D721Med (cell line): Measurements from ENCODE around the gene WBP2.
"Not testable (repeated sequence)": the region's sequence is repeated elsewhere in the genome, so short reads cannot be mapped to it uniquely, and the experiment has no call there.

Source experiments
- DNase-seq: peaks from one replicate; pipeline ENCODE4 v3.0.0; 2011; ENCODE audit warnings: low spot score; ENCODE audit not compliant: insufficient read length
- FAIRE-seq: peaks from 2 replicates; lab custom pipeline; 2011; peaks lifted over from hg19 to GRCh38; lab: Jason Lieb, UNC
- TF ChIP-seq, protein P1 (sequence below): IDR thresholded peaks from 2 replicates; pipeline ENCODE4 v1.5.1; 2012; ENCODE audit warnings: mild to moderate bottlenecking, control low read depth; ENCODE audit not compliant: insufficient read depth; ENCODE audit errors: missing control alignments

WBP2 gene

DNA sequence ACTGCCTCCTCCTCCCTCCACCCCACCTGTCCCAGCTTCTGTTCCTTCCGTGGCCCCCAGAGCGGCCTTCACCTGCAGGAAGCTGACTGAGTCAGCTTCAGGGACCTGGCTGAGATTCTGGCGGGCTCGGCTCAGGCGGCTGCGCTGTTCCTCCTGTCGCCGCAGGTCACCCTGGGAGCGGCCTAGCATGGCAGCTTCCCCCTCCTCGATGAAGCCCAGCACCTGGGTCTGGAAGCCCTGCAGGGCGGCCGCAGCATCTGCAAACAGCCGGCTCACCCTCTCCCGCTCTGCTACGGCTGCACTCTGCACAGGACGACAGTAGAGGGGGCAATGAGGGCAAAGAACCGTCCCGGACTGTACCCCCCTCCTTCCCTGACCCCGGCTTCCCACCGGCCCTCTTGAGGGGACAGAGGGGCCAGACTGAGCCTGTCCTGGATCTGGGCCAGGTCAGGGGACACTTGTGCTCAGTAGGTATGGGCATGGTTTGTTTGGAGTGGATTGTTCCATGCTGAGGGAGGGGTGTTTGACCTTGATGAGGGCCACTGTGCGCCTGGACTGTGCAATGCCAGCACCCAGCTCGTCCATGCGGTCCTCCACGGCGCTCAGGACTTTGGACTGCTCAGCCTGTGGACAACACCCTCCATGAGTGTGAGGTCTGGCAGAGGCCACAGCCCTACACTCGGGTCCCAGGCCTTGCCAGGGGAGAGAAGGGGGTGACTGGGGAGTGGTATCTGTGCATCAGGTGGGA is 21.2 kb upstream of the WBP2 start:
- DNase-seq (no peak), FAIRE-seq (no peak)
- TF ChIP-seq, protein P1, sequence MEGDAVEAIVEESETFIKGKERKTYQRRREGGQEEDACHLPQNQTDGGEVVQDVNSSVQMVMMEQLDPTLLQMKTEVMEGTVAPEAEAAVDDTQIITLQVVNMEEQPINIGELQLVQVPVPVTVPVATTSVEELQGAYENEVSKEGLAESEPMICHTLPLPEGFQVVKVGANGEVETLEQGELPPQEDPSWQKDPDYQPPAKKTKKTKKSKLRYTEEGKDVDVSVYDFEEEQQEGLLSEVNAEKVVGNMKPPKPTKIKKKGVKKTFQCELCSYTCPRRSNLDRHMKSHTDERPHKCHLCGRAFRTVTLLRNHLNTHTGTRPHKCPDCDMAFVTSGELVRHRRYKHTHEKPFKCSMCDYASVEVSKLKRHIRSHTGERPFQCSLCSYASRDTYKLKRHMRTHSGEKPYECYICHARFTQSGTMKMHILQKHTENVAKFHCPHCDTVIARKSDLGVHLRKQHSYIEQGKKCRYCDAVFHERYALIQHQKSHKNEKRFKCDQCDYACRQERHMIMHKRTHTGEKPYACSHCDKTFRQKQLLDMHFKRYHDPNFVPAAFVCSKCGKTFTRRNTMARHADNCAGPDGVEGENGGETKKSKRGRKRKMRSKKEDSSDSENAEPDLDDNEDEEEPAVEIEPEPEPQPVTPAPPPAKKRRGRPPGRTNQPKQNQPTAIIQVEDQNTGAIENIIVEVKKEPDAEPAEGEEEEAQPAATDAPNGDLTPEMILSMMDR, result no peak

DNA sequence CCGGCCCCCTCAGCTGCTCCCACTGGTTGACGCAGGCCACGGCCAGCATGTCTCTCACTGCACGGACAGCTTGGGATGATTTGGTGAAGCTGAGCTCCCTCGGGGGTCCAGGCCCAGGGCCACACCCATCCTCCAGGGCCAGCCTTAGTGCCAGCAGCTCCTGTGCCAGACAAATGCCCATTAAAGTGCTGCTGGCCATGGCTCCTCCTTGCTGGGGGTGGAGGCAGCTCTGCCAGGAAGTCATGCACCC is 20.7 kb upstream of the WBP2 start:
- FAIRE-seq, result no peak
- TF ChIP-seq, protein P1, result no peak
- DNase-seq, result no peak

DNA sequence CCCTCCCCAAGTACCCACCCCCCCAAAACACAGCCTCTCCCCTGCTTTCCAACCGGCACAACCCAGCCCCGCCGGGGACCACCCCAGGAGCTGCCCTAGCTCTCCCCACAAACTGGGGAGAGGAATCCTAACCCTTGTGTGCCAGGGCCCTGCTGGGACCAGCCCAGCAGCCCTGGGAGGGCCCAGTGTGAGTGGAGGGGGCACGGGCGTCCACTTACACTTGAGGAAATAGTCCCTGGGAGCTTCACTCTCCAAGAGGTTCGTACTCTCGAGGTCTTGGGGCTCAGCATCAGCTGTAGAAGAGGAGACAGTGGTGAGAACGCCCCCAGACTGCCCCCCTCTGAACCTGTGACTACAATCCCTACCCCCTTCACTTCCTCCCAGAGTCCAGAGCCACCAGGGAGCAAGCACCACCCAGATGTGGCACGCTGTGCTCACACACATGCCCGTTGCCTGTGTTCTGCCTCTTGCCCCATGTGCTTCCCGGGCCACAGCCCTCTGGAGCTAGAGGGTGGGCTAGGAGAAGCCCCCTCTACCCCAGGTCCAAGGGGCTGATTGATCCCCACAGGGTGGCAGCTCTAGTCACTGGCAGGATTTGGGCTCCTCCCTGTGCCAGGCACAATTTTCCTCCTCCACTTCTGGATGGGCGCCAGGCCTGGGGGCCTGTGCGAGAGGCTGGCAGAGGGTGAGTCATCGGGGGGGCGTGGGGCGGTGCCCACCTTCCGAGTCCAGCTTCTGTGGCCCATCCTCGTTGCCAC is 20.2 kb upstream of the WBP2 start:
- FAIRE-seq (no peak), DNase-seq (no peak)
- TF ChIP-seq, protein P1, result no peak

DNA sequence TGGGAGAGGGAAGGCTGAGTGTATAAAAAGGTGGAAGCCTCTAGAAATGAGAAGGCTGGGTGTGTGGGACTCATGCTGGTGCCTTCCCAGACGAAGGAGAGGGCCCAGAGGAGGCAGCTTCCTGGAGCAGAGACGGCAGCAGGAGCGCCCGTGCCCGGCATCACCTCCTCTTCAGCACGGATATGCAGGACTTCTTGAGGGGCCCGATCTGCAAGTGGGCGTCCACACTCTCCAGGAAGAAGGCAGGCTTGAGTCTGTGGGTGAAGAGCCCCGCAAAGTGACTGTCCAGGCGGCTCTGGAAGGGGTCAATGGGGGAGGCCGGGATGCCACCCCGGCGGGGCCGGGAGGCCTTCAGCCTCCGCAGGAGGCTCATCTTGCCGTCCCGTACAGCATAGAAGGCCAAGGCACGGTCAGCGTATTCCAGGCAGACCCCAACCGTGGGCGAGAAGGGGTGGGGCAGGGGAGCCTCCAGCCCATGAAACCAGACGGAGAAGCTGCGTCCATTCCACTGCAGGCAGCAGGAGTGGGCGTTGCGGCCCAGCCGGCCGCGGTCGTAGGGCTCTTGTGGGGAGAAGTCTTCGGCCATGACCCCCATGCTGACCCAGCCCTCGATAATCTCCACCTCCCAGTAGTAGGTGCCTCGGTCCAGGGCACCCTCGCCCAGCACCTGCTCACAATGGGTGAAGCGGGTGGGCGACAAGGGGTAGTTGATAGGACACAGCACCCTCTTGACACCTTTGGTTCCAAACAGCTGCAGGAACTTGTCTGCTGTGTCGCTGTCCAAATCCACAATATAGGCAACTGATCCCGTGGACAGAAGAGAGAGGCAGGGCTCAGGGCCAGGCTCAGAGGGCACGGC is 19.4 kb upstream of the WBP2 start:
- no peak for FAIRE-seq
- TF ChIP-seq, protein P1, result no peak
- no peak for DNase-seq

DNA sequence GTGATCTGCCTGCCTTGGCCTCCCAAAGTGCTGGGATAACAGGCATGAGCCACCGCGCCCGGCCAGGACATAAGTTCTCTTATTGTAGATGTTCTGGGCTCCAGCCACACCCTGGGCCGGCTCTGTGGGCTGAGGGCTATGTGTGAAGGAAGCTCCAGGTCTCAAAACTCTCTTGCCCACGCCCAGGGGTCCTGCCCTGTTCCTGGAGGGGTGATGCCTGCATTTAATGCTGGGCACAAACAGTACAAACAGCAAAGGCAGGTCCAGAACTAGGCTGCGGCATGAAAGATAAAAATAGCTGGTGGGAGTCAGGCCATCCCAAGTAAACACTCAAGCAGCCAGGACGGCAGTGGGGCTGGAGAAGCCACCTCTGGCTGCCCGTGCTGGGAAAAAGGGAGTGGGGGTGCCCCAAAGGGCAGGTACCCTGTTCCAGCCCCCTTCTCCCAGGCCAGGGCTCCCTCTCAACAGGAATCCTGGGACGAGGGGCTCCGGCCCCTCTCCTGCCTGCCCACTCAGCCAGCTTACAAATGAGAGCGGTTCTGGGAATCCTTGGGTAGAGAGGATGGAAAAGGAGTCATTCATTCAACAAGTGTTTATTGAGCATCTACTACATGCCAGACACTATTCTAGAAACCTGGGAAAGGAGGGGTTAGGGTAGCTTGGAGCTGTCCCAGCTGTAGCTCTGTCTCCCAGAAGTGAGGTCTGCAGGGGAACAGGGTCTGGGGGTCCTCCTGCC is 18.6 kb upstream of the WBP2 start:
- TF ChIP-seq, protein P1, result no peak
- DNase-seq, result no peak
- no peak for FAIRE-seq

DNA sequence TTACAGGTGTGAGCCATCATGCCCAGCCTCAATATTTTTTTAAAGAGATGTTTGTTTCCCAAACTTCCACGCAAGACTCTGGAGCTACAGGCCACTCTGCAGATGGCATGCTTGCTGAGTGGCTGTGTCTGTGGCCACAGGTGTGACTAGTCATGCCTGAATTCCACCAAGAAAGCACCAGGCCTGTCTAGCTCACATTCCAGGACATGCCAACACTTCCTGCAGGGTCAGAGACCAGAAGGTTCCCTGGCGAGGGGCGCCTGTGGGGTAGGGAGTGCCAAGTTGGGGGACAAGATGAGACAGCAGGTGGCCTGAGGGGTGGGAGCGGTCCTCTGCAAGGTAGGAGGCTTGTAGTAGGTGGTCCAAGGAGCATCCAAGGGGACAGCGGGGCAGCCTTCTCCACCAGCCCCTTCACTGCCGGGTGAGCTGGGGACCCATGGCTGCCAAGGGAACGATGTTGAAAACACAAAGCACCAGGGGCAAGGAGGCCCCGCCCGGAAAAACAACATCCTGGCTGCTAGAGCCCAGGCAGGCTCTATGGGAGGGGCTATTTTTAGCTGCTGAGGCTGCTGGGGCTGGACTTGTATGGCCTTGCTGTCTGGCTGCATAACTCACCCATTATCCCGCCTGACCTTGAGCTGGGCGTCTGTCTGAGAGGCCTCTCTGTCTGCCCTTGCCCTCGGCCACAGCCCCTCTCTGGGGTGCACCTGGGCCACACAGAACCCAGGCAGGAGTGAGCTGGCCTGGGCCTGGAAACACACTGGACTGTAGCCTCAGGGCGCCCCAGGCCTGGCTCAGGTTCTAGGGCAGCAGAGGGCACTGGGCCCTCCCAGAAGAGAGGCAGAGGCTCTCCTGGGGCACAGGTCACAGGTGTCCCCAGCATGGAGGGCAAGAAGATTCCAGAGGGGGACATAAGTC is 17.6 kb upstream of the WBP2 start:
- DNase-seq, result no peak
- TF ChIP-seq, protein P1, result no peak
- FAIRE-seq, result no peak

DNA sequence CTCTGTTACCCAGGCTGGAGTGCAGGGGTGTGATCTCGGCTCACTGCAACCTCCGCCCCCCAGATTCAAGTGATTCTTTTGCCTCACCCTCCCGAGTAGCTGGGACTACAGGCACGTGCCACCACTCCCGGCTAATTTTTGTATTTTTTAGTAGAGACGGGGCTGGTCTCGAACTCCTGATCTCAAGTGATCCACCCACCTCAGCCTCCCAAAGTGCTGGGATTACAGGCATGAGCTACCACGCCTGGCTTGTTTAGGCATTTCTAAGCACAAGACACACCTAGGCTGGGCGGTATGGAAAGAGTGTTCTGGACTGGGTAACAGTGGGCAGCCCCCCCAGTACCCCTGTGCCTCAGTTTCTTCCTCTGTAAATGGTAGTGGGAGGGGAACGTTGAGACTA is 15.1 kb upstream of the WBP2 start:
- DNase-seq, FAIRE-seq: not testable (repeated sequence)
